WTC11 (cell line): ENCODE results near the gene PON3. TPM values are rescaled to one million over a fixed set of nuclear protein-coding genes. Genes with fewer than 3 reads are reported as not detected.

Experiments used
- ATAC-seq: fragments of 200-7000 bp; cut with Tn5 transposase; 2 replicates; pipeline ENCODE4 v1.10.0; 2021; ENCODE audit warnings: mild to moderate bottlenecking, moderate library complexity
- CTCF ChIA-PET: fragments of 300-600 bp; sonication (Branson Sonifier 250); formaldehyde crosslinking; loops from one replicate; lab custom pipeline; 2021; ENCODE audit warnings: antibody characterized with exemption; lab: Charles Lee
- POLR2A ChIA-PET: fragments of 350-600 bp; sonication (Branson Sonifier 250); formaldehyde crosslinking; loops from one replicate; lab custom pipeline; 2021; ENCODE audit warnings: antibody characterized with exemption; lab: Charles Lee
- DNase-seq: peaks from one replicate; pipeline ENCODE4 v3.0.0; 2021; ENCODE audit warnings: low spot score
- H3K27ac Mint-ChIP-seq: 2 replicates; pipeline ENCODE4 v1.8.0; 2021; ENCODE audit warnings: mixed read lengths
- H3K27me3 Mint-ChIP-seq: 2 replicates; pipeline ENCODE4 v1.8.0; 2021; ENCODE audit warnings: low read depth, mild to moderate bottlenecking, moderate library complexity, mixed read lengths
- H3K36me3 Mint-ChIP-seq: 2 replicates; pipeline ENCODE4 v1.8.0; 2021; ENCODE audit warnings: mixed read lengths
- H3K4me1 Mint-ChIP-seq: 2 replicates; pipeline ENCODE4 v1.8.0; 2022; ENCODE audit warnings: mixed read lengths
- H3K4me3 Mint-ChIP-seq: 2 replicates; pipeline ENCODE4 v1.8.0; 2021; ENCODE audit warnings: mild to moderate bottlenecking, moderate library complexity, mixed read lengths
- H3K9me3 Mint-ChIP-seq: 2 replicates; pipeline ENCODE4 v1.8.0; 2021; ENCODE audit warnings: mixed read lengths
- ARID4B ChIP-seq: sonication (generic); formaldehyde crosslinking; IDR thresholded peaks from 2 replicates; pipeline ENCODE4 v1.8.0; 2023; ENCODE audit warnings: missing genetic modification reagents, mild to moderate bottlenecking, borderline replicate concordance
- ATF1 ChIP-seq: sonication (generic); formaldehyde crosslinking; IDR thresholded peaks from 2 replicates; pipeline ENCODE4 v1.8.1; 2023; ENCODE audit warnings: mild to moderate bottlenecking, moderate library complexity, missing genetic modification reagents
- ATF3 ChIP-seq: sonication (generic); formaldehyde crosslinking; conservative IDR thresholded peaks from 2 replicates; pipeline ENCODE4 v1.8.1; 2022; ENCODE audit warnings: mild to moderate bottlenecking, missing genetic modification reagents
- CREM ChIP-seq: sonication (generic); formaldehyde crosslinking; IDR thresholded peaks from 2 replicates; pipeline ENCODE4 v1.8.1; 2022; ENCODE audit warnings: mild to moderate bottlenecking, missing genetic modification reagents, moderate library complexity
- FOXP4 ChIP-seq: sonication (generic); formaldehyde crosslinking; IDR thresholded peaks from 2 replicates; pipeline ENCODE4 v1.8.0; 2022; ENCODE audit warnings: mild to moderate bottlenecking, missing genetic modification reagents
- NFE2L1 ChIP-seq: sonication (generic); formaldehyde crosslinking; IDR thresholded peaks from 2 replicates; pipeline ENCODE4 v1.8.1; 2023; ENCODE audit warnings: missing genetic modification reagents
- NFYB ChIP-seq: sonication (generic); formaldehyde crosslinking; conservative IDR thresholded peaks from 2 replicates; pipeline ENCODE4 v1.8.0; 2022; ENCODE audit warnings: low read depth, missing genetic modification reagents
- PRRX2 ChIP-seq: fragments of 250-450 bp; sonication (Bioruptor Pico); IDR thresholded peaks from 2 replicates; pipeline ENCODE4 v1.8.0; 2021; ENCODE audit warnings: mild to moderate bottlenecking
- SOX15 ChIP-seq: fragments of 250-450 bp; sonication (Bioruptor Pico); IDR thresholded peaks from 2 replicates; pipeline ENCODE4 v1.9.0; 2021; ENCODE audit warnings: mild to moderate bottlenecking
- TEAD4 ChIP-seq: sonication (generic); formaldehyde crosslinking; IDR thresholded peaks from 2 replicates; pipeline ENCODE4 v1.8.0; 2022; ENCODE audit warnings: mild to moderate bottlenecking, missing genetic modification reagents
- ZBTB21 ChIP-seq: sonication (generic); formaldehyde crosslinking; IDR thresholded peaks from 2 replicates; pipeline ENCODE4 v1.8.1; 2023; ENCODE audit warnings: mild to moderate bottlenecking, missing genetic modification reagents, borderline replicate concordance
- ZNF671 ChIP-seq: fragments of 250-450 bp; sonication (Bioruptor Pico); IDR thresholded peaks from 2 replicates; pipeline ENCODE4 v1.8.0; 2021; ENCODE audit warnings: mild to moderate bottlenecking
- total RNA-seq: library from RNA; stranded (reverse); gene quantifications from 3 replicates; pipeline ENCODE4 v1.2.3, GENCODE V29; 2021
- TF ChIP-seq, protein P1 (sequence below): sonication (generic); formaldehyde crosslinking; IDR thresholded peaks from 2 replicates; pipeline ENCODE4 v1.8.0; 2022; ENCODE audit warnings: missing genetic modification reagents
- TF ChIP-seq, protein P2 (sequence below): sonication (generic); formaldehyde crosslinking; IDR thresholded peaks from 2 replicates; pipeline ENCODE4 v1.8.1; 2022; ENCODE audit warnings: low read depth, mild to moderate bottlenecking, moderate library complexity, missing genetic modification reagents, borderline replicate concordance
- TF ChIP-seq, protein P3 (sequence below): fragments of 250-450 bp; sonication (Bioruptor Pico); IDR thresholded peaks from 2 replicates; pipeline ENCODE4 v1.9.0; 2021; ENCODE audit warnings: mild to moderate bottlenecking
- TF ChIP-seq, protein P4 (sequence below): sonication (generic); formaldehyde crosslinking; IDR thresholded peaks from 2 replicates; pipeline ENCODE4 v1.8.1; 2023; ENCODE audit warnings: mild to moderate bottlenecking, missing genetic modification reagents, borderline replicate concordance

PON3 gene
- total RNA-seq, 1 experiment from 2014 or later: 0.42 TPM

- Mint-ChIP-seq H3K4me3 (no peak overlapping the region), H3K27me3 (no peaks in the 10 kb centered on the region), H3K36me3 (no peaks in the 10 kb centered on the region), H3K9me3 (no peaks in the 10 kb centered on the region), H3K4me1 (no peaks in the 10 kb centered on the region), H3K27ac (no peak overlapping the region)
- ATAC-seq (no peak), DNase-seq (no peak)
- ChIA-PET CTCF (no interaction called here), POLR2A (no interaction called here)
- TF ChIP-seq, protein P1, sequence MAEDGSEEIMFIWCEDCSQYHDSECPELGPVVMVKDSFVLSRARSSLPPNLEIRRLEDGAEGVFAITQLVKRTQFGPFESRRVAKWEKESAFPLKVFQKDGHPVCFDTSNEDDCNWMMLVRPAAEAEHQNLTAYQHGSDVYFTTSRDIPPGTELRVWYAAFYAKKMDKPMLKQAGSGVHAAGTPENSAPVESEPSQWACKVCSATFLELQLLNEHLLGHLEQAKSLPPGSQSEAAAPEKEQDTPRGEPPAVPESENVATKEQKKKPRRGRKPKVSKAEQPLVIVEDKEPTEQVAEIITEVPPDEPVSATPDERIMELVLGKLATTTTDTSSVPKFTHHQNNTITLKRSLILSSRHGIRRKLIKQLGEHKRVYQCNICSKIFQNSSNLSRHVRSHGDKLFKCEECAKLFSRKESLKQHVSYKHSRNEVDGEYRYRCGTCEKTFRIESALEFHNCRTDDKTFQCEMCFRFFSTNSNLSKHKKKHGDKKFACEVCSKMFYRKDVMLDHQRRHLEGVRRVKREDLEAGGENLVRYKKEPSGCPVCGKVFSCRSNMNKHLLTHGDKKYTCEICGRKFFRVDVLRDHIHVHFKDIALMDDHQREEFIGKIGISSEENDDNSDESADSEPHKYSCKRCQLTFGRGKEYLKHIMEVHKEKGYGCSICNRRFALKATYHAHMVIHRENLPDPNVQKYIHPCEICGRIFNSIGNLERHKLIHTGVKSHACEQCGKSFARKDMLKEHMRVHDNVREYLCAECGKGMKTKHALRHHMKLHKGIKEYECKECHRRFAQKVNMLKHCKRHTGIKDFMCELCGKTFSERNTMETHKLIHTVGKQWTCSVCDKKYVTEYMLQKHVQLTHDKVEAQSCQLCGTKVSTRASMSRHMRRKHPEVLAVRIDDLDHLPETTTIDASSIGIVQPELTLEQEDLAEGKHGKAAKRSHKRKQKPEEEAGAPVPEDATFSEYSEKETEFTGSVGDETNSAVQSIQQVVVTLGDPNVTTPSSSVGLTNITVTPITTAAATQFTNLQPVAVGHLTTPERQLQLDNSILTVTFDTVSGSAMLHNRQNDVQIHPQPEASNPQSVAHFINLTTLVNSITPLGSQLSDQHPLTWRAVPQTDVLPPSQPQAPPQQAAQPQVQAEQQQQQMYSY: no peak
- no peak for TF ChIP-seq CREM (CRISPR knock-in tag)
- TF ChIP-seq NFE2L1 (CRISPR knock-in tag): no peak
- TF ChIP-seq TEAD4 (CRISPR knock-in tag): no peak
- TF ChIP-seq SOX15 (CRISPR knock-in tag): no peak
- no peak for TF ChIP-seq ATF3 (CRISPR knock-in tag)
- TF ChIP-seq, protein P2, sequence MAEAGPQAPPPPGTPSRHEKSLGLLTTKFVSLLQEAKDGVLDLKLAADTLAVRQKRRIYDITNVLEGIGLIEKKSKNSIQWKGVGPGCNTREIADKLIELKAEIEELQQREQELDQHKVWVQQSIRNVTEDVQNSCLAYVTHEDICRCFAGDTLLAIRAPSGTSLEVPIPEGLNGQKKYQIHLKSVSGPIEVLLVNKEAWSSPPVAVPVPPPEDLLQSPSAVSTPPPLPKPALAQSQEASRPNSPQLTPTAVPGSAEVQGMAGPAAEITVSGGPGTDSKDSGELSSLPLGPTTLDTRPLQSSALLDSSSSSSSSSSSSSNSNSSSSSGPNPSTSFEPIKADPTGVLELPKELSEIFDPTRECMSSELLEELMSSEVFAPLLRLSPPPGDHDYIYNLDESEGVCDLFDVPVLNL (CRISPR knock-in tag): no peak
- no peak for TF ChIP-seq ARID4B (CRISPR knock-in tag)
- TF ChIP-seq PRRX2 (CRISPR knock-in tag): no peak
- no peak for TF ChIP-seq FOXP4 (CRISPR knock-in tag)
- no peak for TF ChIP-seq ATF1 (CRISPR knock-in tag)
- no peak for TF ChIP-seq NFYB
- no peak for TF ChIP-seq ZNF671 (CRISPR knock-in tag)
- TF ChIP-seq ZBTB21: no peak
Observed at GRCh38 chr7:95368235-95368634, 27.9 kb downstream of the PON3 start.

- no peaks in the 10 kb centered on the region for H3K36me3 Mint-ChIP-seq
- ATAC-seq (no peak), DNase-seq (no peak)
- ChIA-PET POLR2A (no interaction called here), CTCF (no interaction called here)
- no peaks in the 10 kb centered on the region for H3K9me3 Mint-ChIP-seq
- H3K4me1 Mint-ChIP-seq: no peaks in the 10 kb centered on the region
- no peak overlapping the region for H3K27ac Mint-ChIP-seq
- no peaks in the 10 kb centered on the region for H3K27me3 Mint-ChIP-seq
- no peak overlapping the region for H3K4me3 Mint-ChIP-seq
- TF ChIP-seq, protein P3, sequence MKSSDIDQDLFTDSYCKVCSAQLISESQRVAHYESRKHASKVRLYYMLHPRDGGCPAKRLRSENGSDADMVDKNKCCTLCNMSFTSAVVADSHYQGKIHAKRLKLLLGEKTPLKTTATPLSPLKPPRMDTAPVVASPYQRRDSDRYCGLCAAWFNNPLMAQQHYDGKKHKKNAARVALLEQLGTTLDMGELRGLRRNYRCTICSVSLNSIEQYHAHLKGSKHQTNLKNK (CRISPR knock-in tag): no peak
- TF ChIP-seq, protein P4, sequence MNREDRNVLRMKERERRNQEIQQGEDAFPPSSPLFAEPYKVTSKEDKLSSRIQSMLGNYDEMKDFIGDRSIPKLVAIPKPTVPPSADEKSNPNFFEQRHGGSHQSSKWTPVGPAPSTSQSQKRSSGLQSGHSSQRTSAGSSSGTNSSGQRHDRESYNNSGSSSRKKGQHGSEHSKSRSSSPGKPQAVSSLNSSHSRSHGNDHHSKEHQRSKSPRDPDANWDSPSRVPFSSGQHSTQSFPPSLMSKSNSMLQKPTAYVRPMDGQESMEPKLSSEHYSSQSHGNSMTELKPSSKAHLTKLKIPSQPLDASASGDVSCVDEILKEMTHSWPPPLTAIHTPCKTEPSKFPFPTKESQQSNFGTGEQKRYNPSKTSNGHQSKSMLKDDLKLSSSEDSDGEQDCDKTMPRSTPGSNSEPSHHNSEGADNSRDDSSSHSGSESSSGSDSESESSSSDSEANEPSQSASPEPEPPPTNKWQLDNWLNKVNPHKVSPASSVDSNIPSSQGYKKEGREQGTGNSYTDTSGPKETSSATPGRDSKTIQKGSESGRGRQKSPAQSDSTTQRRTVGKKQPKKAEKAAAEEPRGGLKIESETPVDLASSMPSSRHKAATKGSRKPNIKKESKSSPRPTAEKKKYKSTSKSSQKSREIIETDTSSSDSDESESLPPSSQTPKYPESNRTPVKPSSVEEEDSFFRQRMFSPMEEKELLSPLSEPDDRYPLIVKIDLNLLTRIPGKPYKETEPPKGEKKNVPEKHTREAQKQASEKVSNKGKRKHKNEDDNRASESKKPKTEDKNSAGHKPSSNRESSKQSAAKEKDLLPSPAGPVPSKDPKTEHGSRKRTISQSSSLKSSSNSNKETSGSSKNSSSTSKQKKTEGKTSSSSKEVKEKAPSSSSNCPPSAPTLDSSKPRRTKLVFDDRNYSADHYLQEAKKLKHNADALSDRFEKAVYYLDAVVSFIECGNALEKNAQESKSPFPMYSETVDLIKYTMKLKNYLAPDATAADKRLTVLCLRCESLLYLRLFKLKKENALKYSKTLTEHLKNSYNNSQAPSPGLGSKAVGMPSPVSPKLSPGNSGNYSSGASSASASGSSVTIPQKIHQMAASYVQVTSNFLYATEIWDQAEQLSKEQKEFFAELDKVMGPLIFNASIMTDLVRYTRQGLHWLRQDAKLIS (CRISPR knock-in tag): no peak
- TF ChIP-seq, all 79 proteins: peak for 0
Observed at GRCh38 chr7:95367606-95368005, 28.6 kb downstream of the PON3 start.
